ENCODE measurements around the gene ARPC2. TPM values are rescaled to one million over a fixed set of nuclear protein-coding genes. Genes with fewer than 3 reads are reported as not detected.

The ARPC2 gene
- total RNA-seq, 1 experiment from 2014 or later = 290 TPM

DNA sequence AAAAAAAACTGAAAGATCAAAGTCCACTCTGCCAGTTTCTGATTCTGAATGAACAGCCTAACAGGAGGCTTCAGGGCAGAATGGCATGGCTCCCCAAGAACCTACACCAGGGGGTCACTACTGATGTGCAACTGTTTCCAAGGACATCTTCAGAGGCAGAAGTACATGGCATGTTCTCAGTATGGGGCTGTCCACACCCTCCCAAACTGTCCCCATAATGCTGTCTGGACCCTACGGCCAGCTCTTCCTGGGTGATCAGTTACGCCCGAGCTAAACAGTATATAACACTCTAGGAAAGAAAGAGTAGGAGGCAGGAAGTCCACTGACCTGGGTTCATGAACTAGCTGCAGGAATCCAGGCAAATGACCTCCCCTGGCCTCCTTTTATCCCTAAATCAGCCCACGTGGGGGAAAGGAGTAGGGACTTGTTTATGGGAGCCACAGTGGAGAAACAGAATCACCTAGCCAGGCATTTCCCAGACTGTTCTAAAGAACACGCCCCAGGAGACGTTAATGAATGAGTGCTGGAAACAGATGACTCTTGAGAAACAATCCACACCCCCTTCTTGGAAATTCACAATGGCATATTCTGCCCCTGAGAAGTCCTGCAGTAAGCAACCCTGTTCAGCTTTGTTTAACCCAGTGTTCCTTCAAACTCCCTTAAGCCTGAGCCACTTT is 72.8 kb downstream of the ARPC2 start:
- no peak for DNase-seq (ENCODE audit: low spot score)

GRCh38 chr2:218290316-218291261 is 73.6 kb downstream of the ARPC2 start:
- DNase-seq (ENCODE audit: low spot score) = no peak

DNA sequence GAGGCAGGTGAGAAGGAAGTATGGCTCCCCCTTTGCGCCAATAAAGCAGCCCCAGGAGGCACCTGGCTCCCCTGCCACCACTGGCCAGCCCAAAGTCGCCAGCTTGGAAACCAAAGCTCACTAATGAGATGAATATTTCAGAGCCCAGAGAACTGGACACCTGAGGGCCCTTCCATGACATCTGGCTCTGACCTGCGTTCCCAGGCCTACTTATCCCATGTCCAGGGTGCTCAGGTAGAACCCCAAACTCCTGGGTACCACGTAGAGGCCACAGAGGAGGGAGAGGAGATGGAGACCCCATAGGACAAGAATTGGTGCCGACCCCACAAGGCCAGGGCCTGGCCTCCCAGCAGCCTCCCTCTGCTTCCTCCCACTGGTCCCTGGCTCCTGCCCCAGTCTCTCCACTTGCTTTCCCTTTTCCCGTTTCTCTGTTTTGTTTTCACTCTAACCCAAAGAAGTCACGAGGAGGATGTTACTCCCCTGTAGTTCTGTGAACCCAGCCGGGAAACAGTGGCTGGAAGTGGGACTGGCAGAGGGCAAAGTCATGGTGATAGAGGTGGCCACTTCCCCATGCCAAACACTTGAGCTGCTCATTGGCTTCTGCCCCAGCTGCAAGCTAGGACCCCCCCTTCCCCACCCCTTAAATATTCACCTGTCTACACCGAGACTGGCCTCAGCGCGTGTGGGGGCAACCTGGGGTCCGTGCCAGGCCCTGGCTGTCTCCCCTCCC is 74.5 kb downstream of the ARPC2 start:
- no peak for DNase-seq (ENCODE audit: low spot score)

DNA sequence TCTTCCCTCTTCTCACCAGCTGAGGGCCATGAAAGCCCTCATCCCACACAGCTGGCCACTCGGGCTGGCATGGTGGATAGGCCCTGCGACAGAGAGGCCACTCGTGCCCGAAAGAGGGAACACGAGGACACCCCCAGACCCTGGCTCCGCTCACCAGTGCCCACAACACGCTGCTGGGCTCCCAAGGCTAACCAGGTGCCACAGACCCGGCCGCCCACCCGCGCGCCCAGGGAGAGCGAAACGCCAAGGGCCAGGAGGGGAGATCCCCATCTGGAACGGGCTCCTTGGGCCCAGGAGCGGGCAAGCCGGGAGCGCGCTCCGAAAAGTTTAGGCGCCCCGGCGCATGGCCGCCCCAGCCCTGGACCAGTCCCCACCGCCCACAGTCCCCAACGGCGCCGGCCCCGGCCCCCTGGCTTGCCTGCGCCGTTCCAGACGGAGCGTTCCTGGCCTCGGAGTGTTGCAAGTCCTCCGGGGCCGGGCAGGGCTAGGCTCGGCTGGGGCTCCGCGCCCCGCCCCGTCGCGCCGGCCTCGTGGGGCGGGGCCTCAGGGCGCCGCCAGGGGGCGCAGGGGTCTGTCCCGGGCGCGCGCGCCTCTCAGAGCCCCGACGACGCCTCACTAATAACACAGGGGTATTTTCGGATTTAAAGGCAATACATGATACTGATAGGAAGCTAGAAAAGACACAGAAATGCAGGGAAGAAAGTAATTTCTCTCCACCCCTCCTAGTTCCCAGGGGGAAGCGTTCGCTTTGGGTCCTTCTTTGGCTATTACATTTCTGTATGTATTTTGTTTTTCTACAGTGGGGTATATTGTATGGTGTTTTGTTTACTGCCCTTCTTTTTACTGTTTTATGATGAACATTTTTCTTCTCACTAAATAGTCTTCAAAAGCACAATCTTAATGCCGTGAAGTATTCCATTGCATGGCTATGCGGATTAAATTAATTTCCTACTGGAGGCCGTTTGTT is 75.3 kb downstream of the ARPC2 start, which contains the start of gene TMBIM1:
TSS of gene TMBIM1 (minus strand) at position 456 of the 967 bp plus-strand sequence. CDS start 10,362 bp downstream, outside the sequence.
- DNase-seq (ENCODE audit: low spot score) = peak; percentile 39

- DNase-seq (ENCODE audit: low spot score) = no peak
These were observed 76.9 kb downstream of the ARPC2 start for GRCh38 chr2:218293715-218294429.

- DNase-seq (ENCODE audit: low spot score) = no peak
These were observed 77.5 kb downstream of the ARPC2 start for GRCh38 chr2:218294430-218295022.

DNA sequence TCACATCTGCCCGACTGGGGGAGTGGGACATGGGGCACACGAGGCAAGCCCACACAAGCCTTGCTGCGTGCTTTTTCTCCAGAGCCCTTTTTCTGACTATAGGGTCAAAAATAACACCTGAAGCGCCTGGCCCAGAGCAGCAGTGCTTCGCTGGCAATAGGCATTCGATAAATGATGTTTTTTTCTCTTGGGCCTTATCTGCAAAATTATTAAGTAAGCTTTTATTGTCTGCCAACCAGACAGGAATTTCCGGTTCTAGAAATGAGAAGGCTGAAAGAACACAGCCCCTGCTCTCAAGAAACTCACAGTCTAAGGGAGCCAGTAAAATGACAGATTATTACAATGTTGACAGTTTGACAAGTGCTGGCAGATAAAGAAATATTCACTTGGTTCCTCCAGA is 78.0 kb downstream of the ARPC2 start:
- no peak for DNase-seq (ENCODE audit: low spot score)

- no peak for DNase-seq (ENCODE audit: low spot score)
These were observed 79.2 kb downstream of the ARPC2 start for GRCh38 chr2:218296200-218296599.

- DNase-seq (ENCODE audit: low spot score) = no peak
These were observed 79.9 kb downstream of the ARPC2 start for GRCh38 chr2:218296847-218297246.

DNA sequence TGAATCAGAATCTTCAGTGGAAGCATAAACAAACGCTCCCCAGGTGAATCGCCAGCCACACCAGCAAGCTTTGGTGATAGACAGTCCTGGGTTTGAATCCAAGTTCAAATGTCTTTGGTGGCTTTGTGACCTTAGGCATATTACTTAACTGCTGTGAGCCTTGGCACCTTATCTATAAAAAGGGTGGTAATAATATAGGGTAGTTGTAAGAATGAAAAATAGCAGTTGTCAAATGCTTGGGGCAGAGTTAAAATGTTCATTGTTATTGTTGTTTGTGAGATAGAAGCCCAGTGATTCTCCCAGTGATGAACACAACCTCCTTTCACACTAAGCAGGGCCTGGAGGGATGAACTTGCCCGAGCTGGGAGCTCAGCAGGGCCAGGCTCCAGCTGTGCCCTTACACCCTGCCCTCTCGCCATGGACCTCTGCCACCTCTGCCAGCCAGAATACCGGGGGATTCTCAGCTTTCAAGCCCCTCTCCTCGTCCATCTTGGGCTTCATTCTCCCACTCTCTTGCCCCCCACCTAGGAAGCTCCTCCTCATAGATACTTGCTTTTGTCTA is 81.4 kb downstream of the ARPC2 start:
- DNase-seq (ENCODE audit: low spot score) = no peak

GRCh38 chr2:218300141-218300540 is 83.2 kb downstream of the ARPC2 start:
- no peak for DNase-seq (ENCODE audit: low spot score)

DNA sequence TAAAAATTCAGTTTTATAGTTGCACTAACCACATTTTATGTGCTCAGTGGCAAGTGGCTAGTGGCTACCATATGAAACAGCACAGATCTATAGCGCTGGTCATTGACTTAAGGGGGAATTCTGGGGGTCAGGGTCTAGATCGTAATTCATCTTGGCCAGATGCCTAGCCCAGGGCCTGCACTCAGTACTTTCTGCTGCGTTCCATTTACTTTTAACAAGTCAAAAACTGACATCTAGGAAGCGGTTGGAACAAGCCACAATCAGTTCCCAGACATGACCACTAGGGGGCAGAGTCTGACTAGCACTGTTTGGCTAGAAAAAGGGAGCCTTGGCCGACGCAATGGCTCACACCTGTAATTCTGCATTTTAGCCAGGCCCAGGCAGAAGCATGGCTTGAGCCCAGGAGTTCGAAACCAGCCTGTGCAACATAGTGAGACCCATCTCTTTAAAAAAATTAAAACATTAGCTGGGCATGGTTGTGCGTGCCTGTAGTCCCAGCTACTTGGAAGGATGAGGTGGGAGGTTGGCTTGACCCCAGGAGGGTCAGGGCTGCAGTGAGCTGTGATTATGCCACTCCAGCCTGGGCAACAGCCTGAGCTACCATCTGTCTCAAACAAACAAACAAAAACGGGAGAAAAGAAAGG is 84.3 kb downstream of the ARPC2 start:
- peak; percentile 73 for DNase-seq (ENCODE audit: low spot score)

Other genes with a start within 250 kb of the ARPC2 start
- 0.45 and 0.74 TPM in 2 replicates for gene TNS1, start 214.2 kb upstream of the ARPC2 start, total RNA-seq (2014; rRNA removed; shearing (Covaris generic))
- gene RUFY4, start 147.9 kb upstream of the ARPC2 start, total RNA-seq (2014; rRNA removed; shearing (Covaris generic)) = not detected in 2 replicates
- not detected in 2 replicates for gene CXCR2, start 91.2 kb upstream of the ARPC2 start, total RNA-seq (2014; rRNA removed; shearing (Covaris generic))
- not detected in 2 replicates for gene CXCR1, start 50.2 kb upstream of the ARPC2 start, total RNA-seq (2014; rRNA removed; shearing (Covaris generic))
- 0.37 TPM in 1 of 2 replicates, not detected in the other for gene GPBAR1, start 43.8 kb downstream of the ARPC2 start, total RNA-seq (2014; rRNA removed; shearing (Covaris generic))
- 120 and 187 TPM in 2 replicates for gene AAMP, start 52.9 kb downstream of the ARPC2 start, total RNA-seq (2014; rRNA removed; shearing (Covaris generic))
- gene PNKD, start 53.3 kb downstream of the ARPC2 start, total RNA-seq (2014; rRNA removed; shearing (Covaris generic)) = 39.6 and 40.2 TPM in 2 replicates
- gene TMBIM1, start 75.3 kb downstream of the ARPC2 start, total RNA-seq (2014; rRNA removed; shearing (Covaris generic)) = 57.1 and 70.5 TPM in 2 replicates
- gene CATIP, start 139.7 kb downstream of the ARPC2 start, total RNA-seq (2014; rRNA removed; shearing (Covaris generic)) = not detected in 2 replicates
- 0.04 and 0.10 TPM in 2 replicates for gene SLC11A1, start 165.1 kb downstream of the ARPC2 start, total RNA-seq (2014; rRNA removed; shearing (Covaris generic))
- 19.7 and 34.1 TPM in 2 replicates for gene CTDSP1, start 182.7 kb downstream of the ARPC2 start, total RNA-seq (2014; rRNA removed; shearing (Covaris generic))
- not detected in 2 replicates for gene VIL1, start 201.9 kb downstream of the ARPC2 start, total RNA-seq (2014; rRNA removed; shearing (Covaris generic))

All from H4 (cell line).